Tibial nerve (tissue), 4 donors: Measurements from ENCODE around the gene CPXM1.

Experiments used
- EP300 ChIP-seq, 2 donors: sonication (generic); formaldehyde crosslinking; IDR thresholded peaks; one replicate each; pipeline ENCODE4 v1.6.1; 2017; ENCODE audit warnings: antibody characterized with exemption in 2 of 2, mild to moderate bottlenecking in 1 of 2
- TF ChIP-seq, protein P1 (sequence below), 5 experiments: fragments of 200-600 bp in 3 of 5; fragments of 450-650 bp in 2 of 5; sonication (generic) in 3 of 5; IDR thresholded peaks; one replicate each; pipeline ENCODE4 v1.5.1; 2016 to 2019; ENCODE audit warnings: antibody characterized with exemption in 5 of 5, mild to moderate bottlenecking in 3 of 5, moderate library complexity in 2 of 5

DNA sequence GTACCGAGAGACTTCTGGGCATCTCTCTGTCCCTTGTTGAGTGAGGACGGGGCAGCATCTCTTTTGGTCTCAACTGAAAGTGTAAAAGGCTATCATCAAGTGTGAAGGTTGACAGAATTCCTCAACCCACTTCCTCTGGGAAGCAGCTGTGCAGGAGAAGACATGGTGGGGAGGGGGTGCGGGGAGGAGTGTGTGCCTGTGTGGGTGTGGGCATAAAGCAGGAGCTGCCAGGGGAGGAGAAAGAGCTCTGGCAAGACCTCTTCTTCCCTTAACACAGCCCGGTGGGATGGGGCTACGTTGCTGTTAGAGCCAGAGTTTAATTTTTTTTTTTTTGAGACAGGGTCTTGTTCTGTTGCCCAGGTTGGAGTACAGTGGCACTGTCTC, 31.8 kb downstream of the CPXM1 start:
- TF ChIP-seq EP300 (IDR thresholded peaks at IDR 0.05), result no peak
- TF ChIP-seq, protein P1, sequence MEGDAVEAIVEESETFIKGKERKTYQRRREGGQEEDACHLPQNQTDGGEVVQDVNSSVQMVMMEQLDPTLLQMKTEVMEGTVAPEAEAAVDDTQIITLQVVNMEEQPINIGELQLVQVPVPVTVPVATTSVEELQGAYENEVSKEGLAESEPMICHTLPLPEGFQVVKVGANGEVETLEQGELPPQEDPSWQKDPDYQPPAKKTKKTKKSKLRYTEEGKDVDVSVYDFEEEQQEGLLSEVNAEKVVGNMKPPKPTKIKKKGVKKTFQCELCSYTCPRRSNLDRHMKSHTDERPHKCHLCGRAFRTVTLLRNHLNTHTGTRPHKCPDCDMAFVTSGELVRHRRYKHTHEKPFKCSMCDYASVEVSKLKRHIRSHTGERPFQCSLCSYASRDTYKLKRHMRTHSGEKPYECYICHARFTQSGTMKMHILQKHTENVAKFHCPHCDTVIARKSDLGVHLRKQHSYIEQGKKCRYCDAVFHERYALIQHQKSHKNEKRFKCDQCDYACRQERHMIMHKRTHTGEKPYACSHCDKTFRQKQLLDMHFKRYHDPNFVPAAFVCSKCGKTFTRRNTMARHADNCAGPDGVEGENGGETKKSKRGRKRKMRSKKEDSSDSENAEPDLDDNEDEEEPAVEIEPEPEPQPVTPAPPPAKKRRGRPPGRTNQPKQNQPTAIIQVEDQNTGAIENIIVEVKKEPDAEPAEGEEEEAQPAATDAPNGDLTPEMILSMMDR (IDR thresholded peaks at IDR 0.05), result no peak
